ENCODE results near the gene CD53. TPM values are rescaled to one million over a fixed set of nuclear protein-coding genes. Genes with fewer than 3 reads are reported as not detected.

The CD53 gene
- total RNA-seq, 1 experiment from 2014 or later: not detected

GRCh38 chr1:110918016-110918415, 45.1 kb downstream of the CD53 start:
- H3K27me3 Mint-ChIP-seq (ENCODE audit: insufficient read depth, unreplicated experiment): no peaks in the 10 kb centered on the region
- peaks cover 12% of the 10 kb centered on the region for H3K4me1 Mint-ChIP-seq (ENCODE audit: insufficient read depth, unreplicated experiment)
- CTCF ChIA-PET: no interaction called here
- DNase-seq (ENCODE audit: unreplicated experiment): no peak
- no peaks in the 10 kb centered on the region for H3K9me3 Mint-ChIP-seq (ENCODE audit: unreplicated experiment)
- no peak overlapping the region for H3K4me3 Mint-ChIP-seq (ENCODE audit: unreplicated experiment)
- POLR2A ChIA-PET: no interaction called here
- no peak overlapping the region for H3K27ac Mint-ChIP-seq (ENCODE audit: low read depth, unreplicated experiment)
- BruUV-seq (replicated peaks): no TSS peak
- TF ChIP-seq CTCF (IDR thresholded peaks at IDR 0.05; ENCODE audit: unreplicated experiment): no peak
- intact Hi-C loops (cut with micrococcal nuclease): no loop called here
- H3K36me3 Mint-ChIP-seq (ENCODE audit: insufficient read depth, unreplicated experiment): no peaks in the 10 kb centered on the region

DNA sequence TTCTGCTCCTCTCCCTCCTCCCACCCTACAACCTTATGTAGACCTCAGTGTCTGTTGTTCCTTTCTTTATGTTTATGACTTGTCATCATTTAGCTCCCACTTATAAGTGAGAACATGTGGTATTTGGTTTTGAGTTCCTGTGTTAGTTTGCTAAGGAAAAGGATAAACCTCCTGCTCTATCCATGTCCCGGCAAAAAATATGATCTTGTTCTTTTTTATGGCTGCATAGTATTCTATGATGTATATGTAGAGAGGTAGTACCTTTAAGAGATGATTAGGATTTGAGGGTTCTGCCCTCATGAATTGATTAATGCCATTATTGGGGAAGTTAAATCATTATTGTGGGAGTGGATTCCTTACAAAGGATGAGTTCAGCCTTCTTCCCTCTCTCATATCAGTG, 49.0 kb downstream of the CD53 start:
- peaks cover 3% of the 10 kb centered on the region for H3K4me1 Mint-ChIP-seq (ENCODE audit: insufficient read depth, unreplicated experiment)
- intact Hi-C loops (cut with micrococcal nuclease): no loop called here
- H3K9me3 Mint-ChIP-seq (ENCODE audit: unreplicated experiment): no peaks in the 10 kb centered on the region
- no TSS peak for BruUV-seq (replicated peaks)
- ChIA-PET CTCF (no interaction called here), POLR2A (no interaction called here)
- no peak for TF ChIP-seq CTCF (IDR thresholded peaks at IDR 0.05; ENCODE audit: unreplicated experiment)
- no peak for DNase-seq (ENCODE audit: unreplicated experiment)
- H3K36me3 Mint-ChIP-seq (ENCODE audit: insufficient read depth, unreplicated experiment): no peaks in the 10 kb centered on the region
- no peak overlapping the region for H3K27ac Mint-ChIP-seq (ENCODE audit: low read depth, unreplicated experiment)
- no peak overlapping the region for H3K4me3 Mint-ChIP-seq (ENCODE audit: unreplicated experiment)
- no peaks in the 10 kb centered on the region for H3K27me3 Mint-ChIP-seq (ENCODE audit: insufficient read depth, unreplicated experiment)

DNA sequence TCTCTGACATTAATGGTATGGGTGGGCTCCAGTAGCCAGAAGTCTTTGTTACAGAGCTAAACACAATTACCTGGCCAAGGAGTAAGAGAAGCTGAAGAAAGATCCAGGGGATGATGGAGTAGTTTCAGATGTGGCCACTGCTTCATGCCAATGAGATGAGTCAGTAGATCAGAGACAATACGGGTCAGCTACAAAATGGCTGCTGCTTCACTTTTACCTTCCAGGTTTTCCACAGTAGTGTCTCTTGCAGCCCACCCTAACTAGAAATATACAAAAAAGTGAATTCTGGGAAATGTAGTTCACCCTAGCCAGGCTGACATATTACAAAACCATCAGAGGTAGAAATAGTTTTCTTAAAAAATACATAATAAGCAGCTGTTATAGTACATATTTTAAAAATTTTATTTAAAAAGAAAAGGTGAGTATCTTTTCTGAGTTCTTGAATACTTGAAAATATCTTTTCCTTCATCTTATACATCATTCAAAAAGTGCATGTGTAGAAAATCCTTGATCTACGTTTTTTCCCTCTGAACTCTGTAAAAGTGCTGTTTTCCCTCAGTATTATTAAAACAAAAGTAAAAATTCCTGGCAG, 54.6 kb downstream of the CD53 start:
- H3K27ac Mint-ChIP-seq (ENCODE audit: low read depth, unreplicated experiment): no peak overlapping the region
- H3K4me1 Mint-ChIP-seq (ENCODE audit: insufficient read depth, unreplicated experiment): peaks cover 4% of the 10 kb centered on the region
- TF ChIP-seq CTCF (IDR thresholded peaks at IDR 0.05; ENCODE audit: unreplicated experiment): no peak
- no TSS peak for BruUV-seq (replicated peaks)
- ChIA-PET CTCF (no interaction called here), POLR2A (interaction anchor here (0.5 to 0.8 kb wide), 2 partner anchors 14 to 36 kb away, joined by 3 read pairs; partner anchors contain the start of gene LRIF1)
- H3K36me3 Mint-ChIP-seq (ENCODE audit: insufficient read depth, unreplicated experiment): no peaks in the 10 kb centered on the region
- peak; percentile 34 for DNase-seq (ENCODE audit: unreplicated experiment)
- intact Hi-C loops (cut with micrococcal nuclease): no loop called here
- H3K4me3 Mint-ChIP-seq (ENCODE audit: unreplicated experiment): no peak overlapping the region
- H3K27me3 Mint-ChIP-seq (ENCODE audit: insufficient read depth, unreplicated experiment): no peaks in the 10 kb centered on the region
- H3K9me3 Mint-ChIP-seq (ENCODE audit: unreplicated experiment): no peaks in the 10 kb centered on the region

- peaks cover 4% of the 10 kb centered on the region for H3K4me1 Mint-ChIP-seq (ENCODE audit: insufficient read depth, unreplicated experiment)
- DNase-seq (ENCODE audit: unreplicated experiment): no peak
- no peak overlapping the region for H3K4me3 Mint-ChIP-seq (ENCODE audit: unreplicated experiment)
- no peaks in the 10 kb centered on the region for H3K9me3 Mint-ChIP-seq (ENCODE audit: unreplicated experiment)
- no peaks in the 10 kb centered on the region for H3K27me3 Mint-ChIP-seq (ENCODE audit: insufficient read depth, unreplicated experiment)
- intact Hi-C loops (cut with micrococcal nuclease): no loop called here
- POLR2A ChIA-PET: no interaction called here
- no peaks in the 10 kb centered on the region for H3K36me3 Mint-ChIP-seq (ENCODE audit: insufficient read depth, unreplicated experiment)
- no peak for TF ChIP-seq CTCF (IDR thresholded peaks at IDR 0.05; ENCODE audit: unreplicated experiment)
- BruUV-seq (replicated peaks): no TSS peak
- CTCF ChIA-PET: no interaction called here
- no peak overlapping the region for H3K27ac Mint-ChIP-seq (ENCODE audit: low read depth, unreplicated experiment)
These were observed 55.2 kb downstream of the CD53 start for GRCh38 chr1:110928191-110928590.

Data from MCF 10A (cell line).